Muscle of leg (tissue), 11 donors: ENCODE data around the gene INPP5E. TPM values are rescaled to one million over a fixed set of nuclear protein-coding genes. Genes with fewer than 3 reads are reported as not detected.

Experiments used
- DNase-seq: peaks from one replicate; pipeline ENCODE4 v3.0.0; 2013
- H3K27ac ChIP-seq: one replicate; pipeline ENCODE4 v1.5.1; 2013; ENCODE audit warnings: mild to moderate bottlenecking, low read length, control low read depth
- H3K27me3 ChIP-seq: one replicate; pipeline ENCODE4 v1.6.1; 2013; ENCODE audit warnings: low read length; ENCODE audit not compliant: control insufficient read depth, insufficient read depth
- H3K36me3 ChIP-seq: one replicate; pipeline ENCODE4 v1.6.1; 2013; ENCODE audit warnings: low read length; ENCODE audit not compliant: control insufficient read depth, insufficient read depth
- H3K4me1 ChIP-seq: one replicate; pipeline ENCODE4 v1.6.1; 2013; ENCODE audit warnings: low read length; ENCODE audit not compliant: control insufficient read depth, insufficient read depth
- H3K4me3 ChIP-seq: one replicate; pipeline ENCODE4 v1.5.1; 2013; ENCODE audit warnings: low read length, control low read depth
- H3K9me3 ChIP-seq: replicated peaks from 2 replicates; pipeline ENCODE4 v1.6.1; 2013; ENCODE audit warnings: low read depth, low read length; ENCODE audit not compliant: control insufficient read depth
- WGBS: methylation state at CpG from one replicate; pipeline ENCODE4 v1.1.5; 2013; ENCODE audit warnings: missing lambda C conversion rate; ENCODE audit not compliant: insufficient coverage; 5-methylcytosine and 5-hydroxymethylcytosine counted together
- polyA plus RNA-seq, 8 donors: library from polyadenylated mRNA; unstranded; fragments of 120-200 nt; gene quantifications; one replicate each; pipeline versions ENCODE4 v1.2.1 to v1.2.3, GENCODE V29; 2013; ENCODE audit warnings: inconsistent platforms in 1 of 8, low replicate concordance in 1 of 8; ENCODE audit not compliant: insufficient read length in 8 of 8, insufficient read depth in 1 of 8
- total RNA-seq: library from RNA; stranded (reverse); fragments of 120-200 nt; gene quantifications from one replicate; pipeline ENCODE4 v1.2.4, GENCODE V29; 2013

The INPP5E gene
- total and polyA plus RNA-seq, 9 donors, result 5.9 to 14.4 (median 10.5) TPM

DNA sequence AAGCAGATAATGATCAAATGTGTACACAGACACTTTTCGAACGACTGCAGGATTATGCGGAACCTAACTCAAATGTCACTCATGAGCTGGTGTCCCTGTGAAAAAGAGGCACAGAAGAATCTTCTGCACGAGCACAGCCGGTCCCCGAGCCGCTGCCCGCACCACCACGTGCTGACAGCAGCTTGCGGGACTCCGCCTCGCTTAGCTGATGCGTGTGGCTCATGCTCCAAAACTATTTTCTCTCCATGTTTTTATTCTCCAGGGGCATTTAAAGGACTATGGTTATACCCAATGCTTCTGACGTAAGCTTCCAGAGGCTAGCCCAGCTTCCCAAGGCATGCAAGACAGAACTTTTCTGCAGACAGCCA lies 33.7 kb upstream of the INPP5E start:
- Histone ChIP-seq H3K9me3 (no peaks in the 10 kb centered on the region), H3K36me3 (peaks cover 96% of the 10 kb centered on the region), H3K4me1 (no peaks in the 10 kb centered on the region), H3K27ac (no peak overlapping the region), H3K4me3 (no peak overlapping the region), H3K27me3 (no peaks in the 10 kb centered on the region)
- WGBS, result 84% methylated on average over 13 of the region's 14 CpGs
- DNase-seq, result no peak

DNA sequence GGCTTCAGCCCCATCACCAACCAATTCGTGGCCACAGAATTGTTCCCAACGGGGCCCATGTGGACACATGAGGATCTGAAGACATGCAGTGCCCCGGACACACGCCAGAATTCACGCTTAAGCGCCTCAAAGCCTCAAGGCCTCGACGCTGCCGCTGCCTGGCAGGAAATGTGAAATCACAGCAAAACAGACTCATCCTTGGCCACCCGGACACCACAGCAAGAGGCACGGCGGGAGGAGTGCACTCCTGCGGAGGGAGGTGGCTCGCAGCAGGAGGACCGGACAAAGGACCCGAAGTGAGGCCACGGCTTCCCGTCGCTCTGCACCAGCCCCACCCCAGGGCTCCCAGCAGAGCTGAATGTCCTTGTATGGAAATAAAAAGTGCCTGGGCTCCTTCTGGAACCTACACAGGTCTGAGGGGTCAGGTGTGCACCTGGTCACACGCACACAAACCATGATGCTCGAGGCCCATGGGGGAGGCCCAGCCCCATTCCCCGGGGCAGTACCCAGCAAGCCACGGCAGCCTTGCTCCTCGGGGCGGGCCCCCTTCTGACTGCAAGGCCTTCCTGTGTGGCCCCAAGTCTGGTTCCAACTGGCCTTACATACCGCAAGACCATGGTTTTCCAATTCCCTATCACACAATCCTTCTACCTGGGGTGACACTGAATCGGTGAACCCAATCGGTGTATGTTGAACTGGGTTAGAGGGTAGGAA lies 33.2 kb upstream of the INPP5E start:
- Histone ChIP-seq H3K36me3 (peaks cover 98% of the 10 kb centered on the region), H3K27me3 (no peaks in the 10 kb centered on the region), H3K4me3 (no peak overlapping the region), H3K27ac (no peak overlapping the region), H3K4me1 (no peaks in the 10 kb centered on the region), H3K9me3 (no peaks in the 10 kb centered on the region)
- 89% methylated on average over 25 of the region's 28 CpGs for WGBS
- no peak for DNase-seq

DNA sequence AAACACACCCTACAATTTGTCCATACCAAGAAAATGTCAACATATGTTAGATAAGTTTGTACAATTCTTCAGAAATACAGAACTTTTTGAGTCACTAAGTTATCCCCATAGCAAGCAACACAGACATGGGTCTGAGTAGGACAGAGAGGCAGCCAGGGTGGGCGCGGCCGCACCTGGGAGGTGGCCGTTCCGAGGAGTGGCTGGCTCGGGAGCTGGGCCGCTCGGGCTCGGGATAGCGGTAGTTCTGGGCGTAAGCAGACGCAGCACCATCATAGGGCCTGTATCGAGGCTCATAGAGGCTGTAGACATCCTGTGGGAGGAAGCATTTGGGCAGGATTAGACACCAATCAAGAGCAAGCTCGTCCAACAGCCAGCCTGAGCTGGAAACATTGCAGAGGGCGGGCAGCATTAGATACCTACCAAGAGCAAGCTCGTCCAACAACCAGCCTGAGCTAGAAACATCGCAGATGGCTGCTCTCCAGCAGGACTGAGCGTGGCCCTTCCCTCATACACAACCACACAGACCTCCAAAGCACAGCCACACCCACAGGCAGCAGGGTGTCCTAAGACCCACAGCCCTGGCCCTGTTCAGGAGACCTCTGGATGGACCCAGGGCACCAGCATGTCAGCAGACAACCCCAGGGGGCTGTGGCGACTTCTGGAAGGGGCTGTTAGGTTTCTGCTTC lies 32.3 kb upstream of the INPP5E start:
- no peaks in the 10 kb centered on the region for H3K4me1 ChIP-seq
- 93% methylated on average over 17 of the region's 19 CpGs for WGBS
- no peaks in the 10 kb centered on the region for H3K27me3 ChIP-seq
- peaks cover 94% of the 10 kb centered on the region for H3K36me3 ChIP-seq
- no peaks in the 10 kb centered on the region for H3K9me3 ChIP-seq
- no peak overlapping the region for H3K4me3 ChIP-seq
- no peak overlapping the region for H3K27ac ChIP-seq
- no peak for DNase-seq

DNA sequence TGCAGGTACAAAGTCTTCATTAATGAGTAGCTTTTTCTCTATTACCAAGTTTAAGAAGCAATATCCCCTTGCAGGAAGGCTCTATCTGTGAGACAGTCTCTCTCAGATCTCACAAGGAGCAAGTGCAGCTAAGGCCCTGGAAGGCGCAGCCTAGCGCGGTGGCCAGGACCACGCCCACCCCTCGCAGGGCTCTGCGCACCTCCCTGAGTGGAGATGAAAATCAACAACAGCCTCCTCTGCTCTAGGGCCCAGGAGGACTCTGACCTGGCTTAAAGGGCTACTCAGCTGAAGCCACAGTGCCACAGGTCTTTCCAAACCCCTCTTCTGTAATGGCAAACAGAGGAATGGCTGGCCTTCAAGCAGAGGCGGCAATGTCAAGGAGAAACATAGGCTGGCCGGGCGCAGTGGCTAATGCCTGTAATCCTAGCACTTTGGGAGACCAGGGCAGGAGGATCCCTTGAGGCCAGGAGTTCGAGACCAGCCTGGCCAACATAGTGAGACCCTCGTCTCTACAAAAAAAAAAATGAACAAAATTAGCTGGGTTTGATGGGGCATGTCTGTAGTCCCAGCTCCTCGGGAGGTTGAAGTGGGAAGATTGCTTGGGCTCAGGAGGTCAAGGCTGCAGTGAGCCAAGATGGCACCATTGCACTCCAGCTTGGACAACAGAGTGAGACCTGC lies 31.3 kb upstream of the INPP5E start:
- no peaks in the 10 kb centered on the region for H3K4me1 ChIP-seq
- no peaks in the 10 kb centered on the region for H3K9me3 ChIP-seq
- peaks cover 94% of the 10 kb centered on the region for H3K36me3 ChIP-seq
- no peak overlapping the region for H3K4me3 ChIP-seq
- H3K27me3 ChIP-seq, result no peaks in the 10 kb centered on the region
- DNase-seq, result no peak
- no peak overlapping the region for H3K27ac ChIP-seq
- WGBS, result 92% methylated on average over 12 of the region's 12 CpGs

DNA sequence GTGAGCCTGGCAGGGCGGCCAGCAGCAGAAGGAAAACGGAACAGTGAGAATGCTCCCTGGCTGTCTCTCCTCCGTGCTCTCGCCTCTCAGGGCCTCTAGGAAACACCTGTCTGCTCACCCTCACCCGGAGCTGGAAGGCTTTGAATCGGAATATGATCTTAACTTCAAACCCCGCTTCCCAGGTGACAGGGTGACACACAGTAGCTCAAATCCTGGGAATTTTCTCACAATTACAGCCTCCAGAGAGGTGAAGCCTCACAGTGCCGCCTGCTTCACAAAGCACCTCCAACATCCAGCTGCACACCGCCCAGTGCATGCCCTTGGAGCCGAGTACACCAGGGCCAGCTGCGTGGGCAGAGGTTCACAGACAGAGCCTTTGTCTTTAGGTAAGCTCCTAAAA lies 30.7 kb upstream of the INPP5E start:
- no peak for DNase-seq
- H3K9me3 ChIP-seq, result no peaks in the 10 kb centered on the region
- H3K36me3 ChIP-seq, result peaks cover 94% of the 10 kb centered on the region
- no peak overlapping the region for H3K27ac ChIP-seq
- H3K4me3 ChIP-seq, result no peak overlapping the region
- H3K27me3 ChIP-seq, result no peaks in the 10 kb centered on the region
- no peaks in the 10 kb centered on the region for H3K4me1 ChIP-seq
- 92% methylated on average over 11 of the region's 11 CpGs for WGBS

DNA sequence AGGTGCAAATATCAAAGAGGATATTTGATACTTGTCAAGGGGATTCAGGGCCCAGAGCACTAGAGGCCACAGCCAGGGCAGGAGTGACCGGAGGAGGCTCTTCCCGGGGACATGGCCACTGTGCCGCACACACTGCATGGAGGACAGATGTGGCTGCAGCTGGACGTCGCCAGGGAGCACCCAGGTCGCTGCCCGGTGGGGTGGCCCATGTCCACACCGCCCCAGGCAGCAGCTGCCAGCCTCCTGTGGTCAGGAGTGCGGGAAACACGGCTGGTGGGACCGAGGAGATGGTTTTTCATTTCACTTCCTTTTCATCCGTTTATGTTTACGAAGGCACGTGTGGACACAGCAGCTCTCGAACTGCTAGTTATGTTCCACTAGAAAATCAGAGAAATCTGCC lies 28.1 kb upstream of the INPP5E start:
- H3K27me3 ChIP-seq, result no peaks in the 10 kb centered on the region
- H3K27ac ChIP-seq, result no peak overlapping the region
- 77% methylated on average over 10 of the region's 15 CpGs for WGBS
- H3K4me1 ChIP-seq, result no peaks in the 10 kb centered on the region
- H3K9me3 ChIP-seq, result no peaks in the 10 kb centered on the region
- no peak for DNase-seq
- H3K36me3 ChIP-seq, result peaks cover 94% of the 10 kb centered on the region
- H3K4me3 ChIP-seq, result no peak overlapping the region

DNA sequence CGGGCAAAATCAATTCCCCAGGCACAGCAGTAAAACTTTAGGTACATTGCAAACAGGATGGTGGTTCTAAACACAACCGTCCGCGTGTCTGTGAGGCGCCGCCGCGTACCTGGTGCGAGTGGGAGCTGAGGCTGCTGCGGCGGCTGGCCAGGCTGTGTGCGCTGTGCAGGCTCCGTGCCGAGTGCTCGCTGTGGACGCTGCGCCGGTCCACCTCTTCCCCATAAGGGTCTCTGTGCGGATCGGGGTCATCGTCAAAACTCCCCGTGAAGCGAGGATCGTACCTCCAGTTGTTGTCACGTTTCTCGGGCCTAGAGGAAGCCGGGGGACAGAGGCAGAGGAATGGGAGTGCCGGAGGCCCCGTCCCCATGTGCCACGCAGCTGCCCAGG lies 26.5 kb upstream of the INPP5E start:
- no peaks in the 10 kb centered on the region for H3K9me3 ChIP-seq
- DNase-seq, result no peak
- no peaks in the 10 kb centered on the region for H3K4me1 ChIP-seq
- peaks cover 89% of the 10 kb centered on the region for H3K36me3 ChIP-seq
- H3K27ac ChIP-seq, result no peak overlapping the region
- H3K4me3 ChIP-seq, result no peak overlapping the region
- no peaks in the 10 kb centered on the region for H3K27me3 ChIP-seq
- WGBS, result 95% methylated on average over 25 of the region's 30 CpGs

DNA sequence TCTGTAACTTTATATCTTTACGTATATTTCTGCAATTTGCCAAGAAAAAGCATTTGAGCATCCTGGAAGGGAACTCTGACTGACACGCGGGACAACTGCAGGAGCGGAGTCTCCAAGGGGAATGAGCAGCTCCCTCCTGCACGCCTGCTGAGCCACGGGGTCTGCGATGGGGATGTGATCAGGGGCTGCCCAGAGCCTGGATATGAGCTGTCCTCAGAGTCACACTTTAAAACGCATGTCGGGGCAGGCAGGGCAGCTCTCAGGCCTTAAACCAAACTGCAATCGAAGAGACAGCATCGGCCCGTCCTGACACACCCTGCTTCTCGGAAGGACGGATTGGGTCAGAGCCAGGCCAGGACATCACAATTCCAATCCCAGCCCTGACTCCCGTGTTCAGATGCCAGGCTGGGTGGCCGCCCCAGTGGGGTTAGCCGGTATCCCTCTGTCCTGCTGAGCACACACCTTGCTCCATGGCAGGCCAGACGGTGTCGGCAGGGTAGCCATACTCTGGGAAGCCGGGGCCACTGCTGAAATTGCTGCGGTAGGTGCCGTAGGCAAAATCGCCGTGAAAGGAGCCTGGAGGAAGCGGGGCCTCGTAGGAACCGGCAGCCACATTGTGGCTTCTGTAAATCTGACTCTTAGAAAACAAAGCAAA lies 26.0 kb upstream of the INPP5E start:
- H3K27ac ChIP-seq, result no peak overlapping the region

DNA sequence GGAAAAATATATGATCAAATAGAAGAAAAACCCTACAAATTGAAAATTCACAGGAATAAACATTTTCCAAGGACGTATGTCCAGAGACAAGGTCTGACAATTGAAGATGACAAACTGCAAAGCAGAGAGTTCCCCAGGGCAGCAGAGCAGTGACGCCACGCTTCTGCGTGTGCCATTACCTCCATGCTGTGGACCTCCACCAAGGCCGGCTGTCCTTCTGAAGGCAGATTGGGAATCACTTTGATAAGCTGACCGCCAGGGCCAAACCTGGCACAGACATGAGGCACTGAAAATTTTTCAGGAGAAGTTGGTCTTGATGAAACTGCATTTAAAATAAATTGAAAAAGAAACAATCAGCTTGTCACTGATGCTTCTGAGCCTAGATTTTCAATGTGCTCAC lies 24.6 kb upstream of the INPP5E start:
- H3K27me3 ChIP-seq, result no peaks in the 10 kb centered on the region
- WGBS, result 84% methylated on average over 6 of the region's 6 CpGs
- DNase-seq, result no peak

More for the DNA sequence above, 26.0 kb upstream of the INPP5E start:
- no peak overlapping the region for H3K4me3 ChIP-seq
- WGBS, result 91% methylated on average over 27 of the region's 27 CpGs
- no peaks in the 10 kb centered on the region for H3K27me3 ChIP-seq
- no peaks in the 10 kb centered on the region for H3K4me1 ChIP-seq
- no peaks in the 10 kb centered on the region for H3K9me3 ChIP-seq
- peaks cover 89% of the 10 kb centered on the region for H3K36me3 ChIP-seq
- no peak for DNase-seq

DNA sequence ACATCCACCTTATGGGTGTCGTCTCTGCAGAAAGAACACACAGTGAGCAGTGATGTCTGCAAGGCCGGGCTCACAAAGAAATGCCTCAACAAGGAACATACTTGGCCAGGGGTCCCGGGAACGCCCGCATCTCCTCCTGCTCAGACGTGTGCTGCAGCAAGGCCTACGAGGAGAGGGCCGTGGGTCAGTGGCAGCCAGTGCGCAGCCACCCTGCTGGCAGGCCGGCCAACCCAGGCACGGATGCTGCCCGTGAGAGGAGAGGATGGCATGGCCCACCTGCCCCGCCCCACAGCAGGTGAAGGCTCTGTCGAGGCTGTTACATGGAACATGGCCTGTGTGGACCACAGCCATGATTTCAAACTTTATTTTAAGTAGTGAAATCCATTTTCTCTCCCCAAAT lies 23.9 kb upstream of the INPP5E start:
- no peaks in the 10 kb centered on the region for H3K4me1 ChIP-seq
- no peak overlapping the region for H3K27ac ChIP-seq
- H3K9me3 ChIP-seq, result no peaks in the 10 kb centered on the region
- peaks cover 89% of the 10 kb centered on the region for H3K36me3 ChIP-seq
- H3K27me3 ChIP-seq, result no peaks in the 10 kb centered on the region
- DNase-seq, result no peak
- 89% methylated on average over 14 of the region's 14 CpGs for WGBS
- H3K4me3 ChIP-seq, result no peak overlapping the region

More for the DNA sequence above, 24.6 kb upstream of the INPP5E start:
- no peak overlapping the region for H3K4me3 ChIP-seq
- peaks cover 88% of the 10 kb centered on the region for H3K36me3 ChIP-seq
- no peak overlapping the region for H3K27ac ChIP-seq
- no peaks in the 10 kb centered on the region for H3K9me3 ChIP-seq
- no peaks in the 10 kb centered on the region for H3K4me1 ChIP-seq
